ENCODE results near the gene MACROD2.

- TF ChIP-seq EP300 (IDR thresholded peaks at IDR 0.05) (no peak), CTCF (IDR thresholded peaks at IDR 0.05) (no peak)
Measured at GRCh38 chr20:15122613-15123012, 1127.3 kb downstream of the MACROD2 start.

Data from ovary (tissue), 3 donors.